Uterus (tissue), 2 donors: ENCODE measurements around the gene NECTIN1.

Experiments used
- POLR2A ChIP-seq, 2 donors: fragments of 450-650 bp; IDR thresholded peaks; one replicate each; pipeline ENCODE4 v1.6.1; 2016; ENCODE audit warnings: antibody characterized with exemption in 2 of 2, mild to moderate bottlenecking in 1 of 2, moderate library complexity in 1 of 2
- TF ChIP-seq, protein P1 (sequence below), 4 experiments: fragments of 200-600 bp in 2 of 4; fragments of 450-650 bp in 2 of 4; sonication (generic) in 2 of 4; IDR thresholded peaks; one replicate each; pipeline ENCODE4 v1.5.1; 2016 to 2019; ENCODE audit warnings: antibody characterized with exemption in 4 of 4, mild to moderate bottlenecking in 2 of 4, moderate library complexity in 1 of 4

DNA sequence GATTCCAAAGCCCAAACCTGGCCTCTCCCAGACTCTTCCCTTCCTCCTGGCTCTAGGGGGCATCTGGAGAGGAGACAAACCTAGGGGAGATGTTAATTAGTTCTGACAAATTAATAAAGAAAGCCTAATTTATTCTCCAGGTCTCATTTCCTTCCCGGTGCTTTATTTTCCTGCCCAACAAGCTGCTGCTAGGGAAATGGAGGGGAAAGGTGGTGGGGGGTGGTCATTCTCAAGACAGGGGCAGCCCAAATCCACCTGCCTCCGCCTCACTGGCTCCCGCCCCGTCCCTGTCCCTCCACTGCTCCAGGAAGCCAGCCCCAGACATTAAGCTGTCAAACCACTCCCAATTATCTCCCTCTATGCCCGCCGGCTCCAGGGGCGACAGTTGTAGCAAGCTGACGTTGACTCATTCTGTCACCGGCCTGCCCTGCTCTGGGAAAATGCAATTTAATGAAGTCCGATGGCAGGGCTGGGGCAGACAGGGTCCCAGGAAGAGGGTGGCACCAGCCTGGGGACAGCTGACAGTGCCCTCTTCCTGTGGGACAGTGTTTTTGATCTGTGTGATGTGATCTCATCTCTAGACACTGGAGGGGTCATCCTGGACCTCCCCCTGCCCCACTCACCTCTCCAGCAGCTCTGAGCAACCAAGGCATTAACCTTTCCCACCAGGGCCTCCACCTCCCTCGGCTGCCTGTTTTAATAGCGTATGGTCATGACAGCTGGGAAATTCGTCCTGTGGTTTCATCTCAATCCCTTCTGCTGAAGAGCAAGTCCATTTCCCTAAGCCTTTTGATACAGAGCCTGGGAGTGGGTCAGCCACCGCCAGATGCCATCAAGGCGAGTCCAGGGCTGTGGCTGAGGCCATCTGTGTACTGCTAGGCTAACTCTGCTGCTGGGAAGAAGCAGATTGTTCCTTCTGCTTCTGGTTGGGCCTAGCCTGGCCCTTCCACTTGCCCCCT lies 27.1 kb downstream of the NECTIN1 start:
- TF ChIP-seq POLR2A (IDR thresholded peaks at IDR 0.05): no peak
- TF ChIP-seq, protein P1, sequence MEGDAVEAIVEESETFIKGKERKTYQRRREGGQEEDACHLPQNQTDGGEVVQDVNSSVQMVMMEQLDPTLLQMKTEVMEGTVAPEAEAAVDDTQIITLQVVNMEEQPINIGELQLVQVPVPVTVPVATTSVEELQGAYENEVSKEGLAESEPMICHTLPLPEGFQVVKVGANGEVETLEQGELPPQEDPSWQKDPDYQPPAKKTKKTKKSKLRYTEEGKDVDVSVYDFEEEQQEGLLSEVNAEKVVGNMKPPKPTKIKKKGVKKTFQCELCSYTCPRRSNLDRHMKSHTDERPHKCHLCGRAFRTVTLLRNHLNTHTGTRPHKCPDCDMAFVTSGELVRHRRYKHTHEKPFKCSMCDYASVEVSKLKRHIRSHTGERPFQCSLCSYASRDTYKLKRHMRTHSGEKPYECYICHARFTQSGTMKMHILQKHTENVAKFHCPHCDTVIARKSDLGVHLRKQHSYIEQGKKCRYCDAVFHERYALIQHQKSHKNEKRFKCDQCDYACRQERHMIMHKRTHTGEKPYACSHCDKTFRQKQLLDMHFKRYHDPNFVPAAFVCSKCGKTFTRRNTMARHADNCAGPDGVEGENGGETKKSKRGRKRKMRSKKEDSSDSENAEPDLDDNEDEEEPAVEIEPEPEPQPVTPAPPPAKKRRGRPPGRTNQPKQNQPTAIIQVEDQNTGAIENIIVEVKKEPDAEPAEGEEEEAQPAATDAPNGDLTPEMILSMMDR (IDR thresholded peaks at IDR 0.05): no peak
